Fibroblast of skin of right quadriceps (primary cell): Measurements from ENCODE around the gene MPZ.
A peak's percentile ranks its signal among the peaks of the same experiment; 100 is the strongest.
"Not testable (repeated sequence)": the region's sequence is repeated elsewhere in the genome, so short reads cannot be mapped to it uniquely, and the experiment has no call there.

Experiments
- DNase-seq: peaks from one replicate; pipeline ENCODE4 v3.0.0-alpha.2; 2013

MPZ gene

DNA sequence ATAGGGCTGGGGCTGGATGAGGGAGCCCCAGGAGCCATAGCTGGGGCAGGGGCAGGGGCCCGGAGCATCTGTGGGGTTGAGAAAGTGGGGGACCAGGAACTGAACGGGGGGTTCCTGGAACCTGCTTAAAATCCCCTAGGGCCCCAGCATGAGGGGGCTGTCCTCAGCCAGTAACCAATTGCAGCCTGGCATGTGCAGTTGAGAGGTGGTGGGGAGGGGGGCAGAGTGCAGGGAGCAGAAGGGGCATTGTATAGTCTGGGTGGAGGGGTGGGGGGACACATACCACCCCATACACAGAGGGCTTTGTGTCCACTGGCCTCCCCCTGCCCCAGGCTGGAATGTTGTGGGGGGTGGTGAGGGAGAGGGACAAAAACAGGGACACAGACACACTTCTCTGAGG is at the start of gene MPZ:
MPZ (minus strand) TSS at position 101 of the 400 bp plus-strand sequence; CDS start at position 38, 63 bp downstream.
- DNase-seq = no peak

DNA sequence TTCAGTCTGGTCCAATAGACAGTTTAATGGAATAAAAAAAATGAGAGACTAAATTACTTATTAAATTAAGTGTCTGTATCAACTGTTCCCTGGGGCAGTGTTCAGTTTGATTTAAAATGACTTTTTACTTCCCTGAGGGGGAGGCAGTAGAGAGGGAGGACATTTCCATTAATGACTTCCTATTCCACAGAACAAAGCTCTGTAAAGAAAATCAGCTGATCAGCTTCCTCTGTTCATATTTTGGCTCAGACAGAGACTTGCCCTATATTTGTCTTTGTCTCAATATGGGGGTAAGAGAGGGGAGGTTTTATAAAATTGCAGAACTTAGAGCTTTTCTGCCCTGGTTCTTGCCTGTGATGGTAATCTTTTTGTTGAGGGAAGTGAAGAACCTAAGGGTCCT is 49.5 kb upstream of the MPZ start:
- DNase-seq = no peak

DNA sequence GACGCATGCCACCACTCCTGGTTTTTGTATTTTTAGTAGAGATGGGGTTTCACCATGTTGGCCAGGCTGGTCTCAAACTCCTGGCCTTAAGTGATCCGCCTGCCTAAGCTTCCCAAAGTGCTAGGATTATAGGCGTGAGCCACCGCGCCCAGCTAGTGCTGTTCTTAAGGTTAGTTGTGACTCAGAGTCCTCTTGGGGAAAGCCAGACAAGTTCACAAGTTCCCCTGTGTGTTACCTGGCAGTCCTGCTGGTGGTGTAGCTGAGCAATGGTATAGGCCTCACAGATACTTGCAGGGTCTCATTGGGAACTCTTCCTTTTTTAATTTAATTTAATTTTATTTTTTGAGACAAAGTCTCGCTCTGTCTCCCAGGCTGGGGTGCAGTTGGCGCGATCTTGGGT is 47.3 kb upstream of the MPZ start:
- no peak for DNase-seq

DNA sequence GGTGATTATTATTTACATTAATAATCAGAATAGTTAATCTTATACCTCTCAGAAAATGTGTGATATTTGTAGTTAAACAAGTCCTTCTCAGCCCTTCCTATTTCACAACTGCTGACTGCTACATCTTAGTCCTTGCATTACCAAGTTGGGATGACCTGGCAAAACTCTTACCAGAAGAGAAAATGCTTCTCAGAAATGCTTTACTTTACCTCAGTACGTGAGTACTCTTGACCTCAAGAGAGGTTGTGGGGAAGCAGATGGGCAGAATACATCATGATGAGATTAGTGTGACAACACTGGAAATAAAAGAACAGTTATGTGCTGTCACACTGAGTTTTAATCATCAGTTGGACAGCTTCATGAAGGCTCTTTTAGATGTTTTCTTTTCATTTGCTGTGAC is 41.7 kb upstream of the MPZ start:
- DNase-seq = no peak

DNA sequence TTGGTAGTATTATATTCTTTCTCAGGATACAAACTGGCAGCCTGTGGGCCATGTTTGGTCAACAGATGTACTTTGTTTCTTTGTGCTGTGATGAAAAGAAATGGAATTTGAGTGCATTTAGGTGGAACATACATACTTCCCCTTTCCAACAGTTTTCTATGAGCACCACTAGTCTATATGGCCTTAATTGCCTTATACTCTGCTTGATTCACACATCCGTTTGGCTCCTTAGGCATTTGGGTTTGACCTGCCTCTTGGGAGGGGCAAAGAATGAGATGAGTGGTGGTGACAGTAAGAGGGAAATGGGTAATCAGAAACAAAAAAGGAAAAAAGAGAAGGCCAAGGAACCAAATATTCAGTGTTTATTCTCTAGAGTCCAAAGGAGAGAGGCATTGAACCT is 40.9 kb upstream of the MPZ start:
- no peak for DNase-seq

DNA sequence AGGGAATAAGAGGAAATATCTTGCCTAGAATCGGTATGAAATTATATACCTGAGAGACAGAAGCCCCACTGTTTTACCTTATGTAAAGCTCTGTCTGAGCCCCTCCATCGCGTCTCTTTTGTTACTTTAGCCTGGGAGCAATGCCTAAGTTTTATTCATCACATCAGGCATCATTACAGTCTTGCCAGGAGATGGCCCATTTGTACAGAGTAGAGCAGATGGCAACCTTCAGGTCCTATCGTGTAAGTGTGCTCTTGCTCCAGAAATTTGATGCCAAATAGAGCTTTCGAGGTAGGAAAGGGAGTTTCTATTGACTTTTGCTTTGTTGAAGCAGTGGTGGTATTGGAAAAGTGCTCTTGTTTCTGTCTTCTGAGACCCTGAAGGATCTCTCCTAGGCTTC is 33.1 kb upstream of the MPZ start:
- DNase-seq = no peak

DNA sequence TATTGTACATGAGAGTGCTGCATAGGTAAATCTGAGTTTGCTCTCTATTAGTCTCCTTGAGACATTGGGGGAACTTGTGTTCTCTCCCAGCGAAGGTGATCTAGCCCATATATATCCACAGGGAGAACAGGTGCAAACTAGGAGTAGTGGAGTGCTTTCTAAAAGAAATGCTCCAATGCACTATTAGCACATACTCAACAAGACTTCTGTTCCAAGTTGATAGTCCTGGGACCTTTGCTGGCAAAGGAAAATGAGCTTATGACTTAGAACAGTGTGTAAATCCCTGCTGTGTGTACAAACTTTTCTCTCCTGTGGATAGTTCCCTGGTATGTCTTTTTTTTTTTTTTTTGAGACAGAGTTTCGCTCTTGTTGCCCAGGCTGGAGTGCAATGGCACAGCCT is 32.4 kb upstream of the MPZ start:
- no peak for DNase-seq

DNA sequence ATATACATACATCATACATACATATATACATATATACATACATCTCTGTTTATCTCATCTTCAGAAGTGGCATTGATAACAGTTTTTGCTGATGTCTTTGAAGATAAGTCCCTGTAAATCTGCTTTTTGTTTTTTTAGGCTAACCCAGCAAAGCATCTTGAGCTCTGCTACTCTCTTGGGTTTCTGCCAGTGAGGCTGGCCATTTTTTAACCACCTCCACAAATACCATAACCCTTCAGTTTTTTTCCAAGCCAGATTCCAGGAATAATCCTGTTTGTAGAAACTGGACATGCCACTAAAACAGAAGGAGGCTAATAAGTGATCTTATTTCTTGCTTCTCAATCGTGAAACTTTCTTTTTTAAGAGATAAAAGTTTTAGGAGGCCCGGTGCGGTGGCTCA is 26.0 kb upstream of the MPZ start:
- no peak for DNase-seq

DNA sequence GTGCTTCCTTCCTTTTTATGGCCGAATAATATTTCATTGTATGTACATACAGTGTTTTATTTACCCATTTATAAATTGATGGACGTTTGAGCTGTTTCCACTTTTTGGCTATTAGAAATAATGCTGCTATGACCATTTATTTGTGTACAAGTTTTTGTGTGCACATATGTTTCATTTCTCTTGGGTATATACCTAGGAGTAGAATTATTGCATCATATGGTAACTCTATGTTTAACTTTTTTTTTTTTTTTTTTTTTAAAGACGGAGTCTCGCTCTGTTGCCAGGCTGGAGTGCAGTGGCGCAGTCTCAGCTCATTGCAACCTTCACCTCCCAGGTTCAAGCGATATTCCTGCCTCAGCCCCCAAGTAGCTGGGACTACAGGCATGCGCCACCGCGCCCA is 23.4 kb upstream of the MPZ start:
- no peak for DNase-seq

DNA sequence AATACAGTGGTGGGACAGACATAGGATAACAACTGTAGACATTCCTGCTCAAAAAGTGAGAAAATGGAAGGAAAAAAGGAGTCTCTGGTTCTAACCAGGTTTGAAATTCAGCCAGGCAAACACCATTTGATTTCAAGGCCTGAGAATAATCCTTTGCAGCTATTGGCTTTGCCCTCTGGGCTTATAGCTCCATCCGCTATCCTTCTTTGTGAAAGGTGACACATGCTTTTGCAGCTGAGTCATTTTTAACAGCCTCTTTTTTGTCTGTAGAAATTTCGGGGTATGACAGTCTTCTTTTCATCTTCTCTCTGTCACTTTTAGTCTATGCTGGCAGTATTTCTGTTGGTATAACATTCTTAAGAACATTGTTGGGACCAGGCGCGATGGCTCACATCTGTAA is 20.6 kb upstream of the MPZ start:
- DNase-seq = no peak

DNA sequence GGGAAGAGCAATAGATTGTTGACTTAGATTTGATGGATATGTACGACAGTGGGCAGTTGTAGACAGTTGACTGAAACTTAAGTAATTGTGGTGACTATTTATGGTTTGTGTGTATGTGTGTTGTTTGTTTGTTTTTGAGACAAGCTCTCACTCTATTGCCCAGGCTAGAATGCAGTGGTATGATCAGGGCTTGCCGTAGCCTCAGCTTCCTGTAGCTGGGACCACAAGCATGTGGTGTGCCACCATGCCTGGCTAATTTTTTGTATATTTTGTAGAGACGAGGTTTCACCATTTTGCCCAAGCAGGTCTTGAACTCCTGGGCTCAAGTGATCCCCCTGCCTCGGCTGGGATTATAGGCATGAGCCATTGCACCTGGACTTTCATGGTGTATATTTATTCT is 14.3 kb upstream of the MPZ start:
- no peak for DNase-seq

DNA sequence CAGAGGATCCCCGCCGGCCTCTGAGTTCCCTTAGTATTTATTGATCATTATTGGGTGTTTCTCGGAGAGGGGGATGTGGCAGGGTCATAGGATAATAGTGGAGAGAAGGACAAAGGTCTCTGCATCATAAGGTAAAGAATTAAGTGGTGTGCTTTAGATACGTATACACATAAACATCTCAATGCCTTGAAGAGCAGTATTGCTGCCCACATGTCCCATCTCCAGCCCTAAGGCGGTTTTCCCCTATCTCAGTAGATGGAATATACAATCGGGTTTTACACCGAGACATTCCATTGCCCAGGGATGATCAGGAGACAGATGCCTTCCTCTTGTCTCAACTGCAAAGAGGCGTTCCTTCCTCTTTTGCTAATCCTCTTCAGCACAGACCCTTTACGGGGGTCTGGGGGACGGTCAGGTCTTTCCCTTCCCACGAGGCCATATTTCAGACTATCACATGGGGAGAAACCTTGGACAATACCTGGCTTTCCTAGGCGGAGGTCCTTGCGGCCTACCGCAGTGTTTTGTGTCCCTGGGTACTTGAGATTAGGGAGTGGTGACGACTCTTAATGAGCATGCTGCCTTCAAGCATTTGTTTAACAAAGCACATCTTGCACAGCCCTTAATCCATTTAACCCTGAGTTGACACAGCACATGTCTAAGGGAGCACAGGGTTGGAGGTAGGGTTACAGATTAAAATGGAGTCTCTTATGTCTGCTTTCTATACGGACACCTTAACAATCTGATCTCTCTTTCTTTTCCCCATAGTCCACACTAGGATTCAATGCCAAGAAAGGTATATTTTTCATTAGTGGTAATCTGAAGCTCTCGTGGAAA is 6.3 kb upstream of the MPZ start:
- DNase-seq = not testable (repeated sequence)

DNA sequence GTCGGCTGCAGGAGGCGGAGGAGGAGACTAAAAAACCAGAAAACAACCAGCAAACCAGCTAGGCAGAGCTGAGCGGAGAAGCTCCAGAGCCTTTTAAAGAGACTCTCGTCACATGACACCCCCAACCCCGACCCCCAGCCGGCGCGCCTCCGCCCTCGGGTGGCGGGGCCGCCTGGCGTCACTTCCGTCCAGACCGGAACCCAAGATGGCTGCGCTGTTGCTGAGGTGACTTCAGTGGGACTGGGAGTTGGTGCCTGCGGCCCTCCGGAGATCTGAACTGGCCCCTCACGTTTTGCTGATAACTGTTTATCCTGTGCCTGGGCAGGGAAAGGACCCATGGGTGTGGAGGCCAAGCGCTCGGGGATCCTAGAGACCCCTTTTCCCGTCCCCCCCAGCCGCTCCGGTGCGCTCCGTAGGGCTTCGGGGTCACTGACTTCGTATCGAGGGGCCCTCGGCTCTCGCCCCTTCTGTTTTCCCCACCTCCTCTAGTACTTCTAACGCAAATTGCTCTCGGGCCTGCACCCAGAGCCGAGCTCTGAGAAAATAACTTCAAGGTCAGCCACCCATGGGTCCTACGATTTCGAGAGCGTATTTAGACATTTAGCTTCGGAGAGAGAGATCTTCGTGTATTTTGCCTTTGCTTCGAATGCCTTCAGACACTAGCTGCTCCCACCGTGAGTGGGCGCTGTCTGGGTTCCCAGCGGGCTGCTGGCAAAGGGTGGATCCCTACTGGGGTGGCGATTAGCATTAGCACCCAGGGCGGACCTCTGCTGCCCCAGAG is 4.6 kb upstream of the MPZ start, which contains the start of gene SDHC:
SDHC (plus strand) TSS at position 181 of the 781 bp plus-strand sequence; CDS start at position 206, 25 bp downstream.
- DNase-seq = peak; percentile 85

DNA sequence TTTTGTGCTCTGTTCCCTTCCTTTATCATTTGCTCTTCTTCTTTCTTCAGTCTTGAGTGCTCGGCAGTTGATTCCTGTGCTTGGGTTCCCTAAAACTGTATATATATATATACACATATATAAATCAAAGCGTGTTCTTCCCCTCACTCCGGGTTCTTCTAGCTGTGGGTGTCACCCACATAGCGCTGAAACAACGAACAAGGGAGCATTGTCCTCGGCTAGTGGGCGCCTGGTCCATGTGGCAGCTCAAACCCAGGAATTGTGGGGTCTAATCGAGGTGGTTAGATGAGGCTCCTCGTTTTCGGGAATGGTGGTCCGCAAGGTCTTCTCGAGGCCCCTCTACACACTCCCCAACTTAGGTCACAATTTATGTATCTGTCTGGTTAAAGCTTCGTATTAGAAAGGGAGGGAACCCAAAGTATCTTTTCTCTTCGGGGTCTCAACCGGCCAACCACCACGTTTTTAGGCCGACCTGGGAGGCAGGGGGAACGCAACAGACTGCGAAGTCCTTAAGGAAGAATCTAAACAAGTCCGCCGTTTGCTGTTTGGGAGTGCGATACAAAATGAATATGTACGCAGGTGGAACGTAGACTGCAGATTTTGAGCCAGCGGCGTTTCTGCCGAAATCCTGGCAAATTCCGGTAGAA is 3.9 kb upstream of the MPZ start:
- no peak for DNase-seq

DNA sequence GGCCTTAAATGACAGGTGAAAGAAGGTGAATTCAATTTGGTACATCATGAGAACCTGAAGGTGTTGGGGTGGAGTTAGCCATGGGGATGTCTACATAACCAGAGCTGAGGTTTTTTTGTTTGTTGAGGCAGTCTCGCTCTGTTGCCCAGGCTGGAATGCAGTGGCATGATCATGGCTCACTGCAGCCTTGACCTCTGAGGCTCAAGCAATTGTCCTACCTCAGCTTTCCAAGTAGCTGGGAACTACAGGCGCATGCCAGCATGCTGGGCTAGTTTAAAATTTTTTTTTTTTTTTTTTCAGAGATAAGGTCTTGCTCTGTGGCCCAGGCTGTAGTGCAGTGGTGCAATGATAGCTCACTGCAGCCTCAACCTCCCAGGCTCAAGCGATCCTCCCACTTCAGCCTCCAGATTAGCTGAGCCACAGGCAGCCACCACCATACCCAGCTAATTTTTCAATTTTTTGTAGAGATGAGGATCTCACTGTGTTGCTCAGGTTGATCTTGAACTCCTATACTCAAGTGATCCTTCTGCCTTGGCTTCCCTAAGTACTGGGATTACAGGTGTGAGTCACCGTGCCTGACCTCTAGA is 1.9 kb upstream of the MPZ start:
- DNase-seq = no peak

DNA sequence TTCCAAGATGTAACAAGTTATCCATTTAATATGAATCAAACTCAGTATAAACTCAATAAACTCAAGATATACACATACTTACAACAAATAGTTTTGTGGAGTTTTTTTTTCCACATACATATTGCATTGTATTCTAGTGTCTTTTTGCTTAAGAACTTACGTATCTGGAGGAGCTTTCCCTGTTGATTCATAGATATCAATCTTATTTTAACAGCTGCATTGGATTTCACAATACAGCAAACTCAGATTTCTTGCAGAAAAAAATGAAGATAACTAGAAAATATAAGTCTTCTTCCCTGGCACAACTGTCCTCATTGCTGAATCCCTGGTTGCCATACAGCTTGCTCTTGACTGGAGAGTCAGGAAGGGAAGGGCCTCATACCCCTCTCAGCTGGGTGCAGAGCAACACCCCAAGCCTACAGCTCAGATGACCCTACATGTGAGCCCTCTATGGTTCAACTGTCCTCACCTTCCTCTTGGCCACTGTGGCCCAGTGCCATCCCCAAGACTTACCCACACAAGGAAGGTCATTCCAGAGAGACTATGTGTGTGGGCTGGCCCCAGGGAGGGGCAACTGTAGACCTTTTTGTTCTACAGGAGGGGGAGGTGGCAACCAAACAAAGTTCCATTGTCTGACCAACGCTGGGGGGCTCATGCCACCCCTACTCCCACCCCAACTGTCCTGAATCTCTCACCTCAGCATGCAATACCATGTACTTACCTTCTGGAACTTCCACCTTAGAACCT is 1.7 kb downstream of the MPZ start:
- DNase-seq = peak; percentile 7

DNA sequence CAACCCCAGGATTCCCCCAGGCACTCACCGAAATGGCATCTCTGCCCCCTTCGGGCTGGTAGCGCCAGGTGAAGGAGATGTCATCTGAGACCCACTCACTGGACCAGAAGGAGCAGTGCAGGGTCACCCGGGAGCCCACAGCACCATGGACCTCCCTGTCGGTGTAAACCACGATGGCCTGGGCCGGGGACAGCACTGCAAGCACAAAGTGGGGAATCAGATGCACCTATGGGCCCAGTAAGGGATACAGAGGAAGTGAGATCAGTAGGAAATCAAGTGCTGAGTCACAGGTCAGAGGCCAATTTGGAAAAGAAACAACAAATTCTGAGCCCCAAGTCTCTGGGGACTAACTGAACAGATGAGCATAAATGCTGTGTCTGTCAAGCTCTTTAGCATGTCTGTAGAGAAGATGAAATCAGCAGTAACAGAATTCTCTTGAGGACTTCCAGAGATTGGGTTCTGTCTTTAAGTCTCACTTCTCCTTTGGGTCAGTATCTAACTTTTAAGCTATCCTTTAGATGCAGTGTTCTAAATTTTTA is 2.5 kb downstream of the MPZ start:
- DNase-seq = peak; percentile 61

DNA sequence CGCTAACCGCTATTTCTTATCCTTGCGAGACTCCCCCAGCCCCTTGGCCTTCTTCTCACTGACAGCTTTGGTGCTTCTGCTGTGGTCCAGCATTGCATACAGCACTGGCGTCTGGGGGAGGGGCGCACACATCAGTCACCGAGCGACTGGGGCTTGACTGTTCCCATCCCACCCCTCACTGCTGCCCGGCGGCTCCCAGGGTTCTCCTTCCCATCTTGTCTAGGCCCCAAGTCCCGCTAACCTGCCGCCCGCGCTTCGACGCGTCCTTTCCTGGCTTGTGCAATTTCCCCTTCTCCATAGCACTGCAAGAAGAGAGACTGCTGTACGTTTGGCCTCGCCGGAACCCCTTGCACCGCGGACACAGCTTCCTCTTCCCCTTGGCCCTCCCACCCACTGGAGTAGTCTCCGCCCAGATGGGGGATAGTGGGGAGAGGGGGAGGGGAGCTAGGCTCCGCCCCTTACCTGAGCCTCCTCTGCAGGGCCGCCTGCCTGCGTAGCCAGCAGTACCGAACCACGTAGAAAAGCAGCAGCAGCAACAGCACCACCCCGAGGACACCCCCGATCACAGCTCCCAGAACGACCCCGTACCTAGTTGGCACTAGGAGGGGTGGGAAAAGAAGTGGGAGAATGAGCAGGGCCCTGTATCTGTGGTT is 3.8 kb downstream of the MPZ start:
- DNase-seq = peak; percentile 50

DNA sequence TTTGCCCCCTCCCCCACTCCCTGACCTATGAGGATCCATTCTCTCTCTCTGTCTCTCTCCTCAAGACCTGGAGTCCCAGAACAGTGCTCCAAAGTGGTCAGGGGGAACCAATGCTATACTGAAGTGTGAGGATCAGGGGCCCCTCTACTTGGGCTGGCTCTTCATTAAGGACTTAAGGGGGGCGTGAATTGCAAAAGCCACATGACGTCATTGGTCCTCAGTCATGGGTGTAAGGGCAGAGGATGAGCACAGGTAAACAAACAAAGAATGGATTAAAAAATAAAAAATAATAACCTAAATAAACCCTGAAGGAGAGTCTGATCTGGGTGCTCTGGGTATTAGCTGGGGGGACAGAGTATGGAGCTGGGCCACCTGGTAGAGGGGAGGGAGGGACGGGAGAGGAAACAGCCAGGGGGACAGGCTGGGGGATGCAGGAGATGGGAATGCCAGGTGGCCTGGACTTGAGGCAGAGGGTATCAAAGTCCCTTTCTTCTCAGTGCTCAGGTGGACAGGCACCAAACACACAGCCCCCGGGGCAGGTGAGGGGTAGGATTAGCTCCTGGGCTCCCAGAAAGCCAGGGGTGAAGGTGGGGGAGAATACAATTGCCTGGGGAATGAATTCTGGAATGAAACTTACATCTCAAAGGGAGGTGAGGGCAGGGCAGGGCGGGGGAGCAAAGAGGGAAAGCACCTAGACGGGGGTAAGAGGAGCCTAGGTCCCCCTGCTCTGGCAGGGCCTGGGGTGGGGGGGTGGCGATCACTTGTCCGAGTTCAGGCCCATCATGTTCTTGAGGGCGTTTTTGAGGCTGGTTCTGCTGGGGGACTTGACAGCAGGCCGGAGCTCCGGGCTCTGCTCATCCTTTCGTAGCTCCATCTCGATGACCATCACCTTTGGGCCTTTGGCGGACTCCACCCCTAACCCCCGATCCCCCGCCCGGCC is 4.6 kb downstream of the MPZ start:
- no peak for DNase-seq

DNA sequence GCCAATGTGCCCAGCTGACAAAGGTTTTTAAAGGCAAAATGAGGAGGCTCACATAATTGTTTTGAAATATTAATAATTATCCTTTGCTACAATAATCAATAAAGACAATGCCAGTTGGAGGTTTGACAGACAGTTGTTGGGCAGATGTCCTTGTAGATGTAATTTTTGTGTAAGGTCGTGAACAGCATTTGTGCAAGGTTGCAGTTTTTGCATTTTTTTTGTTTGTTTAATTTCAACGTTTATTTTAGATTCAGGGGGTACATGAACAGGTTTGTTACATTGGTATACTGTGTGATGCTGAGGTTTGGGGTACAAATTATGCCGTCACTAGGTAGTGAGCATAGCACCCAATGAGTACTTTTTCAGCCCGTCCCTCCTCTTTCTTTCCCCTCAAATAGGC is 9.3 kb downstream of the MPZ start:
- no peak for DNase-seq

DNA sequence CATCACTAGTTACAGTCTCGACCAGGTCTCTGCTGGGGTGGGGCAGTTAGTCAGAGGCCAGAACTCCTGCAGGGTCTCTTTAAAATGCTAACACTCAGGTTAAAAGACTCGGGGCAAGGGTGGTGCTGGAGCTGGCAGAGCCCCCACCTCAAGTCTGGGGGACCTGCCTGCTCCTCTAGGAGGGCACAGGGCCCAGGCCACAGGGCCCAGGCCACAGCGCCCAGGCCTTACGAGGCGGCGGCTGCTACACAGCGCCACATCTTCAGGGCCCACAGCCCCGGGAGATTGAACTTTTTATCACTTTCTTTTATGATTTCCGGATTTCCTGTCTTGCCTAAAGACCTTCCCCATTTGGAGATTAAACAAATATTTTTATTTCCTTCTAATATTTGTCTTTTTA is 10.4 kb downstream of the MPZ start:
- no peak for DNase-seq
